Measurements from ENCODE around the gene OR6S1. TPM values are rescaled to one million over a fixed set of nuclear protein-coding genes. Genes with fewer than 3 reads are reported as not detected.

The OR6S1 gene
- total and polyA plus RNA-seq, 2 experiments from 2014 or later = not detected

- no peak for TF ChIP-seq REST (IDR thresholded peaks at IDR 0.05; ENCODE audit: unreplicated experiment)
Measured at GRCh38 chr14:20615996-20616395, 25.5 kb downstream of the OR6S1 start (continued).

- Histone ChIP-seq H3F3A (replicated peaks; ENCODE audit: low read depth) (no peaks in the 10 kb centered on the region), H3K27me3 (ENCODE audit: insufficient read depth) (peaks cover 11% of the 10 kb centered on the region; the same call in 1 of the 2 replicates), H4K20me1 (replicated peaks; ENCODE audit: insufficient read depth) (no peaks in the 10 kb centered on the region), H3K4me1 (ENCODE audit: insufficient read depth) (peaks cover 12% of the 10 kb centered on the region), H3K36me3 (ENCODE audit: insufficient read depth) (no peaks in the 10 kb centered on the region), H3K27ac (ENCODE audit: low read depth) (peak overlapping the region; percentile 7; the same call in 1 of the 2 replicates), H2AFZ (peak overlapping the region; percentile 88), H3K79me2 (replicated peaks; ENCODE audit: insufficient read depth) (no peaks in the 10 kb centered on the region), H3K4me2 (peak overlapping the region; percentile 71), H3K9me2 (ENCODE audit: insufficient read depth) (no peaks in the 10 kb centered on the region), H3K4me3 (peak overlapping the region; percentile 74)
- no peak for DNase-seq (ENCODE audit: low spot score)
- Mint-ChIP-seq H3K4me1 (peaks cover 10% of the 10 kb centered on the region), H3K4me3 (no peak overlapping the region), H3K9me3 (no peaks in the 10 kb centered on the region), H3K27me3 (ENCODE audit: insufficient read depth, low read depth, poor library complexity) (no peaks in the 10 kb centered on the region), H3K27ac (no peak overlapping the region), H3K36me3 (ENCODE audit: low read depth) (no peaks in the 10 kb centered on the region)
- peak; percentile 9 for ATAC-seq
- TF ChIP-seq JUNB (IDR thresholded peaks at IDR 0.05; ENCODE audit: unreplicated experiment) (no peak), EZH2 (IDR thresholded peaks at IDR 0.05; ENCODE audit: low read depth, unreplicated experiment) (no peak), CREB1 (CRISPR knock-in tag; IDR thresholded peaks at IDR 0.05; ENCODE audit: low read depth) (no peak), STAT1 (IDR thresholded peaks at IDR 0.05; ENCODE audit: unreplicated experiment) (no peak), CTCF (conservative IDR thresholded peaks at IDR 0.05; ENCODE audit: low read depth in 2 of 2) (no peak), NANOG (IDR thresholded peaks at IDR 0.05; ENCODE audit: borderline replicate concordance) (no peak)
Measured at GRCh38 chr14:20614038-20614840, 27.3 kb downstream of the OR6S1 start.
